HepG2 (cell line): Measurements from ENCODE around the gene PTPRM. TPM values are rescaled to one million over a fixed set of nuclear protein-coding genes. Genes with fewer than 3 reads are reported as not detected.
A peak's percentile ranks its signal among the peaks of the same experiment; 100 is the strongest.

Source experiments
- ARNTL ChIP-seq: sonication (generic); formaldehyde crosslinking; IDR thresholded peaks from 2 replicates; pipeline ENCODE4 v1.4.0; 2020; ENCODE audit warnings: mild to moderate bottlenecking, missing genetic modification reagents
- BCL6 ChIP-seq: IDR thresholded peaks from 2 replicates; pipeline ENCODE4 v1.6.1; 2016; ENCODE audit warnings: missing genetic modification reagents, missing compliant biosample characterization
- CCDC6 ChIP-seq: sonication (generic); formaldehyde crosslinking; IDR thresholded peaks from 2 replicates; pipeline ENCODE4 v1.8.1; 2022; ENCODE audit warnings: mild to moderate bottlenecking, missing genetic modification reagents, moderate library complexity
- KDM3A ChIP-seq: IDR thresholded peaks from 2 replicates; pipeline ENCODE4 v1.6.1; 2018; ENCODE audit warnings: low read depth, missing compliant biosample characterization
- NFIB ChIP-seq: sonication (generic); formaldehyde crosslinking; IDR thresholded peaks from 2 replicates; pipeline ENCODE4 v1.9.0; 2021; ENCODE audit warnings: missing genetic modification reagents, mild to moderate bottlenecking, borderline replicate concordance
- NFYC ChIP-seq: IDR thresholded peaks from 2 replicates; pipeline ENCODE4 v1.6.1; 2016; ENCODE audit warnings: missing genetic modification reagents, missing compliant biosample characterization
- NR1H2 ChIP-seq: sonication (generic); formaldehyde crosslinking; IDR thresholded peaks from 2 replicates; pipeline ENCODE4 v1.8.1; 2022; ENCODE audit warnings: low read depth, missing genetic modification reagents, borderline replicate concordance
- RXRA ChIP-seq: sonication (generic); formaldehyde crosslinking; IDR thresholded peaks from 2 replicates; pipeline ENCODE4 v1.5.1; 2020; ENCODE audit warnings: missing genetic modification reagents
- SMC3 ChIP-seq: IDR thresholded peaks from 2 replicates; pipeline ENCODE4 v1.6.1; 2011; ENCODE audit warnings: low read length, improper control_type of control experiment
- TMF1 ChIP-seq: sonication (generic); formaldehyde crosslinking; IDR thresholded peaks from 2 replicates; pipeline ENCODE4 v1.8.1; 2022; ENCODE audit warnings: low read depth, missing genetic modification reagents
- YY1 ChIP-seq: IDR thresholded peaks from 2 replicates; pipeline ENCODE4 v1.6.1; 2011; ENCODE audit warnings: low read length, low read depth, moderate library complexity, mild to moderate bottlenecking; ENCODE audit not compliant: insufficient read depth, insufficient replicate concordance
- ZFP41 ChIP-seq: sonication (generic); formaldehyde crosslinking; IDR thresholded peaks from 2 replicates; pipeline ENCODE4 v1.4.0; 2020; ENCODE audit warnings: mild to moderate bottlenecking, missing genetic modification reagents, borderline replicate concordance
- ZNF225 ChIP-seq: sonication (generic); formaldehyde crosslinking; IDR thresholded peaks from 2 replicates; pipeline ENCODE4 v1.4.0; 2020; ENCODE audit warnings: mild to moderate bottlenecking, missing genetic modification reagents
- ZNF235 ChIP-seq: sonication (generic); formaldehyde crosslinking; IDR thresholded peaks from 2 replicates; pipeline ENCODE4 v1.8.1; 2023; ENCODE audit warnings: mild to moderate bottlenecking, missing genetic modification reagents, borderline replicate concordance
- ZNF331 ChIP-seq: sonication (generic); formaldehyde crosslinking; IDR thresholded peaks from 2 replicates; pipeline ENCODE4 v1.4.0; 2020; ENCODE audit warnings: missing genetic modification reagents
- ZNF460 ChIP-seq: sonication (generic); formaldehyde crosslinking; IDR thresholded peaks from 2 replicates; pipeline ENCODE4 v1.5.1; 2020; ENCODE audit warnings: missing genetic modification reagents, mild to moderate bottlenecking, borderline replicate concordance
- ZNF550 ChIP-seq: sonication (generic); formaldehyde crosslinking; IDR thresholded peaks from 2 replicates; pipeline ENCODE4 v1.4.0; 2020; ENCODE audit warnings: mild to moderate bottlenecking, missing genetic modification reagents, borderline replicate concordance
- ZNF570 ChIP-seq: sonication (generic); formaldehyde crosslinking; IDR thresholded peaks from 2 replicates; pipeline ENCODE4 v1.4.0; 2020; ENCODE audit warnings: mild to moderate bottlenecking, missing genetic modification reagents, borderline replicate concordance
- ZNF841 ChIP-seq: sonication (generic); formaldehyde crosslinking; IDR thresholded peaks from 2 replicates; pipeline ENCODE4 v1.8.1; 2023; ENCODE audit warnings: missing genetic modification reagents, borderline replicate concordance
- polyA plus RNA-seq, 8 experiments: library from polyadenylated mRNA; depleted of rRNA in 3 of 8; stranded (reverse) in 7 of 8; unstranded in 1 of 8; fragments of >200 nt; fragmentation: Illumina TruSeq in 4 of 8; extraction: Trizol in 4 of 8; gene quantifications; 2 replicates each; pipeline versions ENCODE4 v1.2.1 to v1.2.3, GENCODE V29; 2011 to 2016; ENCODE audit warnings: low read depth in 4 of 8, missing spikeins in 1 of 8, mixed read lengths in 1 of 8; ENCODE audit not compliant: insufficient read depth in 1 of 8
- total RNA-seq, 5 experiments: library from RNA; depleted of rRNA; stranded (reverse); fragments of >200 nt; fragmentation: Illumina TruSeq; extraction: Trizol; gene quantifications; 2 replicates each; pipeline ENCODE4 v1.2.3, GENCODE V29; 2016; ENCODE audit warnings: low read depth in 1 of 5
- TF ChIP-seq, protein P1 (sequence below): sonication (generic); formaldehyde crosslinking; IDR thresholded peaks from 2 replicates; pipeline ENCODE4 v1.4.0; 2020; ENCODE audit warnings: low read depth, mild to moderate bottlenecking, missing genetic modification reagents
- TF ChIP-seq, protein P2 (sequence below): sonication (generic); formaldehyde crosslinking; IDR thresholded peaks from 2 replicates; pipeline ENCODE4 v1.5.1; 2020; ENCODE audit warnings: mild to moderate bottlenecking, missing genetic modification reagents, moderate library complexity
- TF ChIP-seq, protein P3 (sequence below): sonication (generic); formaldehyde crosslinking; IDR thresholded peaks from 2 replicates; pipeline ENCODE4 v1.4.0; 2020; ENCODE audit warnings: missing genetic modification reagents
- TF ChIP-seq, protein P4 (sequence below): sonication (generic); formaldehyde crosslinking; IDR thresholded peaks from 2 replicates; pipeline ENCODE4 v1.8.1; 2022; ENCODE audit warnings: mild to moderate bottlenecking, missing genetic modification reagents

Gene PTPRM
- total and polyA plus RNA-seq, 2 of the 13 experiments (the other 11 are each of a cell fraction or from before 2014, with no cell fraction given) = 12.6 to 108 TPM

DNA sequence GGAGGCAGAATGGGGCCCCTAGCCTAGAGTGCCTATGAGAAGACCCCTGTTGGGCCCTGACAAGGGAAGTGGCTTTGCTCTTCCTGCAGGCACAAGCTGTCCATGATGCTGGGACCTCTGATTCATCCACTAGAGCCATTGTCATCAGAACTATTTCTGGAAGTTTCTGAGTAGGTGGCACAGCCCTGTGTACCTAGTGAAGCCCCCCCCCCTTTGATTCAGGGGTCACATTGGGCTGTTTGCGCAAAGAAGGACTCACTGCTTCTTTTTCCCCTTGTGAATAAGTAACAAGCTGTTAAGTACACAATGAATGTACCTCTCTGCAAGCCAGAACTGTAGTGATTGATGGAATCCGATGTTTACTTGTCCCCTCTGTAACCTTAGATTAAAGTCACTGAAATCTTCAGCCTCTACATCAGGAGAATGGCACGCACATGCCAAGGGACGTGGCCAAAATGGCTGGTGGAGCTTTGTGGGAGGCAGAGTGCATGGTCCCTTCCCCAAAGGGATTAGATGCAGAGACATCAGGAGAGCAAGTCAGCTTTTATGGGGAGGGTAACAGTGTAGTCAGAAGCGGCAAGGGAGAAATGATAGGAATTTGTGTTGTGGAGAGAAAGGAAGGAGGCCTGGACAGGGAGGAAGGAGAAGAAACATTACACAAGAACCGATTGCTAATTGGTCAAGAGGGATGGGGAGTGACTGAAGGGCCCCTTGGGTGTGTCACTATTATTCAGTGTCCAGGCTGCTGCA is 774.5 kb downstream of the PTPRM start (continued):
- TF ChIP-seq ZNF331 (CRISPR knock-in tag) = peak; percentile 29; the same call in 1 of the 2 replicates
- TF ChIP-seq NR1H2 (CRISPR knock-in tag) = no peak
- peak; percentile 73; the same call in 1 of the 2 replicates for TF ChIP-seq BCL6 (CRISPR knock-in tag)
- no peak for TF ChIP-seq NFIB (CRISPR knock-in tag)
- TF ChIP-seq, protein P1, sequence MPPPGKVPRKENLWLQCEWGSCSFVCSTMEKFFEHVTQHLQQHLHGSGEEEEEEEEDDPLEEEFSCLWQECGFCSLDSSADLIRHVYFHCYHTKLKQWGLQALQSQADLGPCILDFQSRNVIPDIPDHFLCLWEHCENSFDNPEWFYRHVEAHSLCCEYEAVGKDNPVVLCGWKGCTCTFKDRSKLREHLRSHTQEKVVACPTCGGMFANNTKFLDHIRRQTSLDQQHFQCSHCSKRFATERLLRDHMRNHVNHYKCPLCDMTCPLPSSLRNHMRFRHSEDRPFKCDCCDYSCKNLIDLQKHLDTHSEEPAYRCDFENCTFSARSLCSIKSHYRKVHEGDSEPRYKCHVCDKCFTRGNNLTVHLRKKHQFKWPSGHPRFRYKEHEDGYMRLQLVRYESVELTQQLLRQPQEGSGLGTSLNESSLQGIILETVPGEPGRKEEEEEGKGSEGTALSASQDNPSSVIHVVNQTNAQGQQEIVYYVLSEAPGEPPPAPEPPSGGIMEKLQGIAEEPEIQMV (CRISPR knock-in tag) = no peak
- no peak for TF ChIP-seq ZNF460
- no peak for TF ChIP-seq KDM3A (CRISPR knock-in tag)
- no peak for TF ChIP-seq ZNF235 (CRISPR knock-in tag)
- no peak for TF ChIP-seq ZNF841 (CRISPR knock-in tag)
- no peak for TF ChIP-seq ZNF550 (CRISPR knock-in tag)
- TF ChIP-seq, protein P2, sequence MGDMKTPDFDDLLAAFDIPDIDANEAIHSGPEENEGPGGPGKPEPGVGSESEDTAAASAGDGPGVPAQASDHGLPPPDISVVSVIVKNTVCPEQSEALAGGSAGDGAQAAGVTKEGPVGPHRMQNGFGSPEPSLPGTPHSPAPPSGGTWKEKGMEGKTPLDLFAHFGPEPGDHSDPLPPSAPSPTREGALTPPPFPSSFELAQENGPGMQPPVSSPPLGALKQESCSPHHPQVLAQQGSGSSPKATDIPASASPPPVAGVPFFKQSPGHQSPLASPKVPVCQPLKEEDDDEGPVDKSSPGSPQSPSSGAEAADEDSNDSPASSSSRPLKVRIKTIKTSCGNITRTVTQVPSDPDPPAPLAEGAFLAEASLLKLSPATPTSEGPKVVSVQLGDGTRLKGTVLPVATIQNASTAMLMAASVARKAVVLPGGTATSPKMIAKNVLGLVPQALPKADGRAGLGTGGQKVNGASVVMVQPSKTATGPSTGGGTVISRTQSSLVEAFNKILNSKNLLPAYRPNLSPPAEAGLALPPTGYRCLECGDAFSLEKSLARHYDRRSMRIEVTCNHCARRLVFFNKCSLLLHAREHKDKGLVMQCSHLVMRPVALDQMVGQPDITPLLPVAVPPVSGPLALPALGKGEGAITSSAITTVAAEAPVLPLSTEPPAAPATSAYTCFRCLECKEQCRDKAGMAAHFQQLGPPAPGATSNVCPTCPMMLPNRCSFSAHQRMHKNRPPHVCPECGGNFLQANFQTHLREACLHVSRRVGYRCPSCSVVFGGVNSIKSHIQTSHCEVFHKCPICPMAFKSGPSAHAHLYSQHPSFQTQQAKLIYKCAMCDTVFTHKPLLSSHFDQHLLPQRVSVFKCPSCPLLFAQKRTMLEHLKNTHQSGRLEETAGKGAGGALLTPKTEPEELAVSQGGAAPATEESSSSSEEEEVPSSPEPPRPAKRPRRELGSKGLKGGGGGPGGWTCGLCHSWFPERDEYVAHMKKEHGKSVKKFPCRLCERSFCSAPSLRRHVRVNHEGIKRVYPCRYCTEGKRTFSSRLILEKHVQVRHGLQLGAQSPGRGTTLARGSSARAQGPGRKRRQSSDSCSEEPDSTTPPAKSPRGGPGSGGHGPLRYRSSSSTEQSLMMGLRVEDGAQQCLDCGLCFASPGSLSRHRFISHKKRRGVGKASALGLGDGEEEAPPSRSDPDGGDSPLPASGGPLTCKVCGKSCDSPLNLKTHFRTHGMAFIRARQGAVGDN = peak; percentile 69
- peak; percentile 77 for TF ChIP-seq YY1
- no peak for TF ChIP-seq CCDC6 (CRISPR knock-in tag)
- 0 out of 2 replicates have a peak, but pooled peaks have one; percentile 13 for TF ChIP-seq NFYC
- TF ChIP-seq ARNTL (CRISPR knock-in tag) = peak; percentile 70; the same call in 1 of the 2 replicates
- no peak; the same call in 1 of the 2 replicates for TF ChIP-seq SMC3
- TF ChIP-seq, protein P3, sequence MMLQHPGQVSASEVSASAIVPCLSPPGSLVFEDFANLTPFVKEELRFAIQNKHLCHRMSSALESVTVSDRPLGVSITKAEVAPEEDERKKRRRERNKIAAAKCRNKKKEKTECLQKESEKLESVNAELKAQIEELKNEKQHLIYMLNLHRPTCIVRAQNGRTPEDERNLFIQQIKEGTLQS (CRISPR knock-in tag) = peak; percentile 30; the same call in 1 of the 2 replicates
- no peak for TF ChIP-seq ZNF225 (CRISPR knock-in tag)
- TF ChIP-seq RXRA = peak; percentile 93; the same call in 1 of the 2 replicates
- TF ChIP-seq ZNF570 (CRISPR knock-in tag) = no peak
- no peak for TF ChIP-seq ZFP41 (CRISPR knock-in tag)
- TF ChIP-seq, protein P4, sequence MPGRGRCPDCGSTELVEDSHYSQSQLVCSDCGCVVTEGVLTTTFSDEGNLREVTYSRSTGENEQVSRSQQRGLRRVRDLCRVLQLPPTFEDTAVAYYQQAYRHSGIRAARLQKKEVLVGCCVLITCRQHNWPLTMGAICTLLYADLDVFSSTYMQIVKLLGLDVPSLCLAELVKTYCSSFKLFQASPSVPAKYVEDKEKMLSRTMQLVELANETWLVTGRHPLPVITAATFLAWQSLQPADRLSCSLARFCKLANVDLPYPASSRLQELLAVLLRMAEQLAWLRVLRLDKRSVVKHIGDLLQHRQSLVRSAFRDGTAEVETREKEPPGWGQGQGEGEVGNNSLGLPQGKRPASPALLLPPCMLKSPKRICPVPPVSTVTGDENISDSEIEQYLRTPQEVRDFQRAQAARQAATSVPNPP (CRISPR knock-in tag) = 0 out of 2 replicates have a peak, but pooled peaks have one; percentile 70
- TF ChIP-seq TMF1 (CRISPR knock-in tag) = no peak
